Activated CD4-positive, alpha-beta T cell treated with anti-CD3 and anti-CD28 coated beads, Interleukin-10, Interleukin-2, amounts not matched to agents 100 ng/mL and 50 ng/mL, durations not matched to agents 16 hours and 8 hours (primary cell): Measurements from ENCODE around the gene TTC22.

Source experiments
- DNase-seq: peaks from one replicate; pipeline ENCODE4 v3.0.0-alpha.2; 2020

TTC22 gene

GRCh38 chr1:54745274-54745673 is 55.8 kb downstream of the TTC22 start:
- DNase-seq = no peak

GRCh38 chr1:54744696-54745095 is 56.4 kb downstream of the TTC22 start:
- no peak for DNase-seq

DNA sequence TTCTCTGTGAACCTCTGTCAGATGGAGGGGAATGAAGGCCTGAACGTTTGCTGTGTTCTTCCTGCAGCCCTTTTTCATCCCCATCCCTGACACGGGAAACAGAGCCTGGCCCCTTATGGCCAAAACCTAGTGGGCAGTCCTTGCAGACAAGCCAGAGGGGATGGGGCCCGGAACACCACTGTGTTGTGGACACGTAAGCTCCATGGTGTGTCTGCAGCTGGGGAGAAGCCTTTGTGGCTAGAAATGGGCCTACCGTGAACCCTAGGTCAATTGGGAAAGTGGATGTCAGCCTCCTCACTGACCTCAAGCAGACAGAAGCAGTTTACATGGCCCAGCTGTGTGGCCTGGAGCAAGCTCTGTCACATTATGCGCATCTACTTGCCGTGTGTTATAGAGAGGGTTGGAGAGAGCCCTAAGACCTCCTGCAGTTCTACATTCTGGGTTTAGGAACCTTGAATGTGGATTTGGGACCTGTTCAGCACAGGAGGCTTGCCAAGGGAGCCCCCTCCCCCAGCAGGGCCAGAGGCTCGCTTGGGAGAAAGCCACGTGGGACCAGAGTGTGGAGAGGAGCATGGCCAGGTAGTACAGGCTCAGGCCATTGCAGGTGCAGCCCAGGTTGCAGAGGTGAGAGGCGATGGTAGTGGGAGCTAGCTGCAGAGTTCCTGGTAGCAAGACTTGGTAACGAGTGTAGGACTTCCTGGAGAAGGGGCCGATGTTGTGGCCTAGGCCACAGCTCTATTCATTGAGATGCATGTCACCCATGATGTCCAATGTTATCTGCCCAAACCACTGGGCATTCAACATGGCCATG is 57.5 kb downstream of the TTC22 start:
- DNase-seq = no peak

DNA sequence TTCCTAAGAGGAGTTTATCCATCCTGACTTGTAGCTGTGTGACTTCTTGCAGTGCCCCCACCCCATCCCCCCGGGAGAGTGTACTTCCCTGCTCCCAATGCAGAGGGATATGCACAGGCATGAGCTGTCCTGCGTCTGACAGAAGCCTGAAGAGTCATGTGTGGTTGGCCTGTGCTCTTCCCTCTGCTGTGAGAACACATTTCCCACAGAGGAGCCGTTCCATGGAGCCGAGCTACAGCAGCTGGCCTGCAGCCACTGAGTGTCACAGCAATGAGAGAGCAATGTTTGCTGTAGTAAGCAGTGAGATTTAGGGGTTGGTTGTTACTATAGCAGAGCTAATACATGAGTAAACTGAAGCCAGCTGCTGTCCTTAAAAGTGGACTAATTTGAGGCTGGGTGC is 58.8 kb downstream of the TTC22 start:
- DNase-seq = no peak

GRCh38 chr1:54741531-54741930 is 59.6 kb downstream of the TTC22 start:
- no peak for DNase-seq

GRCh38 chr1:54738244-54738643 is 62.9 kb downstream of the TTC22 start:
- DNase-seq = no peak

GRCh38 chr1:54736685-54737084 is 64.4 kb downstream of the TTC22 start:
- DNase-seq = no peak
